SKM-1 (cell line): ENCODE data around the gene GRIK4.

Experiments used
- DNase-seq: peaks from one replicate; lab custom pipeline; 2025; ENCODE audit not compliant: unreplicated experiment; lab: John Stamatoyannopoulos, UW

The GRIK4 gene

DNA sequence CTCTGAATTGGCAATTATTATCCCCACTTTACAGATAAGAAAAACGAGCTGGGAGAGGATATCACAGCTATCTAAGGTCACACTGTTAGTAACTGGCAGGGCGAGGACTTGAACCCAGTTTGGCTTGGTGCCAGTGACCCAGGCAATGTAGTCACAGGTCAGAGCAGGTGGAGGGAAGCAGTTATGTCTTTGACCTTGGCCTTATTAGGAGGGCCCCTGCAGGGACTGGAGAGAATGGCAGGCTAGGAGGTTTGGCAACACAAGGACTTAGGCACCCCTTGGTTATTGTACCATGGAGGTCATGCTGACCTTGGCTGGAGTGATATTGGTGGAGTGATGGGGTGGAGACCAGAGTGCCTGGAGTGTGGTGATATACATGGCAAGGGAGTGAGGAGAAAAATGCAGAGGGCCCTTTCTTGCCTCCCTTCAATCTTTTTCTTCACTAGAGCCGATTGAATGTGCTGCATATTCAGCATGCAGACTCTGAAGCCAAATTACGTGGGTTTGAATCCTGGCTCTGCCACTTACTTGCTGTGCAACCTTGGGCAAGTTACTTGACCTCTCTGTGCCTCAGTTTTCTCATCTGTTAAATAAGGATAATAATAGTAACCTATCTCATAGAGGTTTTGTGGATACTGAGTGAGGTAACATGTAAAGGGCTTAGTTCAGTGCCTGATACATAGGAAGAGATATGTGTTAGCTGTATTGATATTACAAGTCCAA, 419.7 kb downstream of the GRIK4 start:
- DNase-seq, result no peak

DNA sequence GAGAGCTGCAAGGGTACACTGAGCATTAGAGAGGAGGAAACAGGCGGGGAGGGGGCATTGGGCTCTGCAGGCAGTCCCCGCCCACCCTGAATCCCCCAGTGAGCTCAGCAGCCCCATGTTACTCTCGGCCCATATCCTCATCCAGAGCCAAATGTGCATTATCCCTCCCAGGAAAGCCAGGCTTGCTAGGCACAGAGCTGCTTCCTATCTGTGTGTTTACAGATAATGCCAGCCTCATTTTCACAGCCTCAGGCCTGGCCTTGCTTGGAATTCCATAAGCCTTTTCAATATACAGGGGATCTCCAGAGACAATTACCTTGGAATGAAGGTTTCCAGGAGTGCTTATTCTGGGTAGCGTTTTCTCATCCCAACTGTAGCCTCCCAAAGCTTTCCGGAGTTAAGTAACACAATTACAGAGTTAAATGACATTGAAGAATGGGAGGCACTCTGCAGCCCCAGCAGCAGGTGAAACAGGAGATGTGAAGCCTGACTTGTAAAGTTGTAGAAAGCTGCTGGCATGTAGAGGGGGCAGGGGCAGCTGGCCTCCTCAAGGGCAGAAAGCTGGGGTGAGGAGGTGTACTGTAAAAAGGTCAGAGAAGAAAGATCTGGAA, 420.9 kb downstream of the GRIK4 start:
- no peak for DNase-seq

DNA sequence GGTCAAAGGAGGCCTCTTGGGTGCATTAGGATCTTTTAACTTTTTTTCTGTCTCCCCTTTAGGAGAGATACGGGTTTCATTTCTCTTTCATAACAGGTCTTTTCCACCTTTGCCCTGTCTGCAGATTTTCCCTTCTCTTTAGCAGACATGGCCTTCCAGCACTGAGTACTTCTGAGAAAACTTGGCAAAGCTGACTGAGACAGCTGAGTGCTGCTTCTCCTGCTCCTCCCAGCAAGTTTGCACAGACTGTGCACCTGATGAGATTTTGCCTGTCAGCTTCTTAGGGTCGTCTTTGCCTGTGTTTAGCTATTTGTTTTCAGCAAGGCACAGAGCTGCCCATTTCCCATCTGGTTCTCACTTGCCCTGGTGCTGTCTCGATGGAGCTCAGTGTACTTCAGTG, 424.8 kb downstream of the GRIK4 start:
- DNase-seq, result no peak

DNA sequence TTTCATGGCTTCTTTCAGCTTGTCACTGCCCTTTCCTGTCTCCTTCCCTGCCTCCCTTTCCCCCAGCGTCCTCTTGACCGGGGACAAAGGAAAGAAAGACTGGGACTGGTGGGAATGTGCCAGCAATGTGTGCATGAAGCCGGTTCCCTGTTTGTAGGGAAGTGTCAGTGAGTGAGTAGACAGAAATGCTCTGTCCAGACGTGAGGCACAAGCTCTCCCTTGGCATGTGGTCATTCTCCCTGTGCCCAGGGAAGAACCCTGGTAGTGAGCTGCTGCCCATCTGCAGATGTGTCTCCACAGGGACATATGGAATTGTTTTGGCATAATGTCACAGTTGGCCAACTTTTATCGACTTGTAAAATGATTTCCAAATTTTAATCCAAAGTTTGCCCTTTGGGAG, 426.0 kb downstream of the GRIK4 start:
- DNase-seq, result no peak

DNA sequence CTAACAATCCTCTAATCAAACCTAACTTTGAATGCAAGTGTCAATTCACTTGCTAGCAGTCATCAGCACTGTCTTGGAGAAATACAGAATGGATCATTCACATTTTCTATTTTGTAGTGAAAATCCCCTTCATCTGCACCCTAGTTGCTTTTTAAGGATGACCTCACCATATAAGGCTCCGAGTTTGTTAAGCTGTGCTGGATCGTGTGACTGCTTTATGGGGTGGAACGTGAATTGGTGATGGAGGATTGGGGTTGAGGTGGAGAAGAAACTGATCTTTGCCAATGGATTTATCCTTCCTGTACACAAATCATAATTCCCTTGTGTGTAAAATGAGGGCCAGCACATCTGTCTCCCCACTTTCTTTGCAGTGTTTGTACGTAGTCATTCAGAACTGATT, 426.7 kb downstream of the GRIK4 start:
- DNase-seq, result no peak

DNA sequence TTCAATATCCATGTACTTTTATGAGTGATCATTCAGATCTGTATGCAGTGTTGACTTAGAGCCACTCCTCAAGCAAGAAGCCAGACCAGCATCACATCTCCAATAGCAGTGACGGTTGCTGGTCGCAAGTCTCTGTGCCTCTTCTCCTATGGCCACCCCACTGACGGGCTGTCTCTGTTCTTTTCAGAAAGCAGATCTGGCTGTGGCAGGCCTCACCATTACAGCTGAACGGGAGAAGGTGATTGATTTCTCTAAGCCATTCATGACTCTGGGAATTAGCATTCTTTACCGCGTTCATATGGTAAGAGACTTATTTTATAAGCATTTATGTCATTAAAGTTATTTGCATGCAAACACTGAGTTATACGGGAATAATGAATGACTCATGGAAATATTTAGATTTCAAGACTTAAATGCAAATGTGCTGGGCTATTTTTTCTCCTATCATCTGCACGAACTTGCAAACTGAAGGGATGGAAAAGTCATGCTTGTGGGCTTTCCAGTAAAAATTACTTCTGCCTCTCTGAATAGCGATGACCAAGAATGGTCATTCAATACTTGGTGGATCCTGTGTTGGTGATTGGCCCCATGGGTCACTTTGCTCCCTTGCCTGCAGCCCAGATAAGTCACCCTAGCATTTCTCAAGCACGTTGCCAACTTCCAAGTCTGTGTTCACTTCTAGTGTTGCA, 428.8 kb downstream of the GRIK4 start:
- no peak for DNase-seq

DNA sequence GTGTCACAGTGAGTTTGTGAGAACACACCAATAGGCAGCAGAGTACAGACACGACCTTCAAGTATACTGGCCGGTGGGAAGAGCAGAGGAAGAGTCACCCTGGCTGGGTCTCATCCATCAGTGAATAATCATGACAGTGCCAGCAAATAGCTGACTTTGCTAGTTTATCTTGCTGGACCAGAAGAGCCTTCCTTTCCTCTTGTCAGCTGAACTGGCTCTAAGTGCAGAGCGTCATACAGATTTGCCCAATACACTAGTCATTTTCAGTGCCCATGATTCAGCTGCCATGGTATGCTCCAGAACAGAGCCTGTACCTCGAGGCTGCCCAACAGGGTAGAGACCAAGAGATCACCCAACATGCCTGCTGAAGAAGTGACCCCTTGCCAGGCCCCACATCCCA, 429.5 kb downstream of the GRIK4 start:
- no peak for DNase-seq

DNA sequence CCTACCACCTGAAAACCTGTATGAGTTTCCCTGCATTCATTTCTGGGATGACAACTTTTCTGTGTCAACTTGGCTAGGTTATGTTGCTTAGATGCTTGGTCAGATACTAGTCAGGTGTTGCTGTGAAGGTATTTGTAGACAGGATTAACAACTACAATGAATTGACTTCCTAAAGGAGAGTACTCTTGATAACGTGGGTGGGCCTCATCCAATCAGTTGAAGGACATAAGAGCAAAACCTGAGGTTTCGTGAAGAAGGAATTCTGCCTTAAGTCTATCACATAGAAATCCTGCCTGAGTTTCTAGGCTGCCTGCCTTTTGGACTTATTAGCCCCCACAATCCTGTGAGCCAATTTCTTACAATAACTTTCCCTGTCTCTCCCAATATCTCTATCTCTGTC, 431.2 kb downstream of the GRIK4 start:
- no peak for DNase-seq

DNA sequence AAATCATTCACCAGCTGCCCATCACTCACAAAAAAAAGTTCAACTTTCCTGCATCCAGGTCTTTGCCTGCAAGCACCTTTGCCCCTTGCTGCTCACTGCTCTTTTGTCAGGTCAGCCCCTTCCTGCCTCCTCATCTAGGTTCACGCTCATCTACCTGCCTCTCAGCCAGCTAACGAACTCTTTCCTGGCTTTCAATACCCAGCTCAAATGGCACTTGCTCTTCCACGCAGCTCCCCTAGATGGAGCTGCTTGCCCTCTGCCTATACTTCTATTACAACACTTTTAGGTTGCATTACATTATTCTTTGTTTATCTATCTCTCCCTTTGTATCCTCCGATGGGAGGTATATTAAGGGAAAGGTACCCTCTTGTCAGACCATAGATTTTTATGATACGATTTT, 433.5 kb downstream of the GRIK4 start:
- no peak for DNase-seq

DNA sequence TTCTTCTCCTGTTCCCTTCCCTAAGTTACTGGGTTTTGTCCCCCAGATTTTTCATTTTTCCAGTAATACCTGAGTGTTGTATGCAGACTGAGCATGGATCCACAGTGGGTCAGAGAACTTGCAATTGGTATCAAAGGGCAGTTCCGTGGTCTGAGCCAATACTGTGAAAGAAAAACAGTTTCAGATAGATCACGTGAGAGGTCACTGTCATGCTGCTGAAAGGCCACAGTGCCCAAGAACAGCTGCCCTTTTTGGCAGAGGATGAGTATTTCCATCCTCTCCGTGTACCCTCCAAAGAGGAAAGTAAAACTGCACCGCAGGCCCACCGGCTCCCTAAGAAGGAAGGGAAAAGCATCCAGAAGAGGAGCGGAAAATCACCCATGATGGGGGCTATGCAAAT, 439.3 kb downstream of the GRIK4 start:
- DNase-seq, result no peak

DNA sequence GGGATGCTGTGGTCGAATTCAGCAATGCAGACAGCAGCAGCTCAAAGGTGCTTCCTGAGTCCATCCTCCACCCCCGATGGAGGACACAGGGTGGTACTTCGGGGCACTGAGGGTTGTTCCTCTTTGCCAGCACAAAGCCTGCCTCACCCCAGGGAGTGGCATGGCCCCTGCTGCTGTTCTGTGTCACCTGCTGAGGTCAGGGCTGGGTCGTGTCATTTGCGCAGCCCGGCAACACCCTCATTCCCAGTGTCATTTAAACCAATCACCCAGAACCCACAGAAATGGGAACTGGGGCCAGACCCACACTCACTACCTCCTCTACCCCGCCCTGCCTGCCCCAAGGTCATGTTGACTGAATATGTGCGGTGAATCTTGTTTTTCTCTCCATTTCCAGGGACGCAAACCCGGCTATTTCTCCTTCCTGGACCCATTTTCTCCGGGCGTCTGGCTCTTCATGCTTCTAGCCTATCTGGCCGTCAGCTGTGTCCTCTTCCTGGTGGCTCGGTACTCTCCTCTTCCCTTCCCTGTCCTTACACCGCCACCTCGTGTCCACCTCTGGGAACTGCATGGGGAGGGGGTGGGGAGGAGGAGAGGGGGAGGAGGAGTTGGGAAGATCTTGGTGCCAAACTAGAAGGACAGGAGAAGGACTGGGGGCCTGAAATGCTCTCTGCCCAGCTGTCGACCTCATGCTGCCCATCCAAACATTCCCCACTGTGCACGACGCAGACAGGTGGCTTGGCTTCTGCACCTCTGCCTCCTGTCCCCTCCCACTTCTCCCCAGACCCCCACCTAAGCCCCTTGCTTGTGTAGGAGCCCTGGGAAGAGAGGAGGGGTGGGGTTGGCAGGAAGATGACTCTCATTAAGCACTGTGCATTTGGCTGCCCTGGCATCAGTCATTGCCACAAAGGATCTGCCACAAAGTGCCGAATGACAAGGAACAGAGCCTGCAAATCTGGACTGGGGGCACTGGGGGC, 441.2 kb downstream of the GRIK4 start:
- DNase-seq, result peak; percentile 48

DNA sequence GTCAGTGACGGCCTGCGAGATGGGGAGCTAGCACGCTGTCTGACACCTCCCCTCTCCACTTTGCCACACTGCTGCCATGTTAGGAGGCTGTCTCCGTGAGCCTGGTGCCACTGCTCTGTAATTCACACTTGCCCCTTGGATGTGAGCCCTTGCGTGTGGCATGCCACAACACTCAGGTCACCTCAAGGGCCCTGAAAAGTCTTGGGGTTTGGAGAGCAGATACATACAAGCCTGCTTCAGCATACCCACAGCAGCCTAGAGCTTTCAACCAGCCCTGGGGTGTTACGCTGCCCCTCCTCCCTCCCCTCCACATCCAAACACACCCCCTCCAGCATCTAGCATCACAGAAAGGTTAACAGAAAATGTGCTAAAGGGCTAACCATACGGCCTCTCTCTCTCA, 442.8 kb downstream of the GRIK4 start:
- DNase-seq, result no peak

DNA sequence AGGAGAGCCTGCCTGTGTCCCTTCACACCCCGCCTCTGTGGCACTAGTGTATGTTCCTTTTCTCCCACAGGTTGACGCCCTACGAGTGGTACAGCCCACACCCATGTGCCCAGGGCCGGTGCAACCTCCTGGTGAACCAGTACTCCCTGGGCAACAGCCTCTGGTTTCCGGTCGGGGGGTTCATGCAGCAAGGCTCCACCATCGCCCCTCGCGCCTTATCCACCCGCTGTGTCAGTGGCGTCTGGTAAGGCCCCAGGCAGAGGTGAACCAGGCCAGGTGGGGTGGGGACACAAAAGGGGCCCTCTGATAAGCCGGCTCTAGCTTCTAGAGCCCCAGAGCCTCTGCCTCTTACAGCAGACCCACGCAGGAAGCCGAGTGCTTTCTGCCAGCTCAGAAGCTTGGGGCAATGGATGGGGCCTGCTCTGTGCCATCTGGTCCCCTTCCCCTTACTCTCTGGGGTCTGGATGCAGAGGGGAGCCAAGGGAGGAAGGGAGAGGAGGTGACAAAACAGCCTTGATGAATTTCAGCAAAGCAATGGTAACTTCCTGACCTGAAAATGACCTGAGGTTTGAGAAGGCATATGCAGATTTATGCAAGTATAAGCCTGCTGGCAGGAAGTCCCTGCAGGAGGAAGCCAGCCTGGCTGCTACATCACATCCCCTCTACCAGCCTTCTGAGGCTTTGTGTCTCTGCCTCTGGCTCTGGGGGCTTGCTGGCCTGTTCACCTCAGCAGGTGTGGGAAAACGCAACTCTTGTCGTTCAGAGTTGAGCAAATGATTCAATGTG, 445.4 kb downstream of the GRIK4 start:
- no peak for DNase-seq

DNA sequence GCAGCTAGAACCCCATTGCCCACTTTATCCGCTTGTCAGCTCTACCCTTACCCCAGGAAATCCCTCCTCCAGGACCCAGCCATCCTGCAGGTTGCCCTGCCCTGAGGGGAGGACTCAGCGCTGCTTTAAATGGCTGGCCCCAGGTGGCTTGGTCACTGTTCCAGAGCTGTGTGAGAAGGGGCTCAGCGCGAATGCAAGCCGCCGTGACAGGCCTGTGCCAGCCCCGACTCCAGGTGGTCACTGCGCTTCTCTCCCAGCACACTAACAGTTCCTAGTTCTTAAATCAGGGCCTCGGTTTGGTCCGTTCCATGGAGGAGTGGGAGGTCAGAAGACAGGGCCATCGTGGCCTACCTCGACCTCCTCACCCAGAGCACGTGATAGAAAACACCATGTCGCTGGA, 446.6 kb downstream of the GRIK4 start:
- DNase-seq, result no peak

DNA sequence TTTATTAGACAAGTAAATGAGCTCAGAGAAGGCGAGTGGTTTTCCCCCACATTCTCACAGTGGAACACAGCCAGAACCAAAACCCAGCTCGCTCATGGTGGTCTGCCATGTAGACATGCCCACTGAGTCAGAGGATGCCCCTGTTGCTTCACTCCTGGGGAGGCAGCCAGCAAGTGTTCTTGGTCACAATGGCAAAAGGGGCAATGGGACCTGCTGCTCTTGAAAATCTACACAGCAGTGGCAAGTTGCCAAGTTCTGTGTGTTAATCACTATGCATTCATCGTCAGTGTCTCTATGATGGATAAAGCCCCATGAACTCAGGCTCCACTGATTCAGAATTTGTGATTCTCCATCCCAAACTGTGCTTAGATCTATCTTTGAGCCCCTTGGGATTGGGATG, 447.6 kb downstream of the GRIK4 start:
- no peak for DNase-seq

DNA sequence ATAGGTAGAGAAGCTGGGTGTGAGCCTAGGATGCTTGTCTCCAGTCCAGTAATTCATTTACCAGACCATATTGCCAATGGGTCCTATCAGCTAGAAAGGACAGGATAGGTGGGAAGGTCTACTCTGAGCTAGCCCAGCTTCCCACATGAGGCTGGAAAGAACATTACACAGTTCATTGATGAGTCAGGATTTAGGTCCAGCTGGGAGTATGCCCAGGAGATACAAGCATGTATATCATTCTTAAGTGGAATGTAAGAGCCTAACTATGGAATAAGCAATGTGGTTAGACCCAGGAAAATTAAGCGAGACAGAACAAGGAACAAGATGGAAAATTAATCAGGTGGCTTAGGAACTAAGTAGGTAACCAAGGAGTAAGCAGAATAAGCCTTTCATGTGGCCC, 453.3 kb downstream of the GRIK4 start:
- no peak for DNase-seq

DNA sequence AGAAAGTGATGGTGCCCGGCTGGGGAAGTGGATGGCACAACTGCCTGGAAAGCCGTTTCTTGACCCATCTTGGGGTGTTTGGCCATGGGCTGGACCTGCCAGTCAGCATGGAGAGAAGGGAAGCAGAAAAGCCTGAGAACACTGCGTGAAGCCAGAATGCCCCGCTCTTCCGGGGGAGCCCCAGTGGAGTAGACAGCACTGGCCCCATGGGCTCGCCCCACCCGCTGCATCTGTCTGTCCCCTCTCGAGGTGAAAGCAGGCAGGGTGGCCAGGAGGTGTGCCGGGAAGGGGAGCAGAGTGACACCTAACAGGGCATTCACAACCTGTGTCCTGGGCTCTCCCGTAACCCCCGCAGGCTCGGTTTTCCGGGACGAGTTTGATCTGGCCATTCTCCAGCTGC, 455.3 kb downstream of the GRIK4 start:
- no peak for DNase-seq

DNA sequence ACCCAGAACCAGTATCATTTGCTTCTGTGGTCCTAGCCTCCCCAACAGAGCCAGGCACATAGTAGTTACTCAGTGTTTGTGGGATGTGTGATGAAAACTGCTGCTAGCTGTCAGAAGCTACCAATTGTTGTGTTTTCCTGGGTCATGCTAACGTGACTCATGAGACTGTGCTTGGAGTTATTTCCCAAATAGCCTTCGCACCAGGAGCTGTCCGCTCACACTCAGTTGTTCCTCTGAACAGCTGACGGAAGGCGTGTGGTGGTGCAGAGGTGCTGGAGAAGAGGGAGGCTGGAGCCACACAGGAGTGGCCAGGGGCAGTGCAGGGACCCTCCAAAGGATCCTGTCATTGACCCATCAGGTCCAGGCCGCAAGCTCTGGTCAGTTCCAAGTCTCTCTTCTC, 458.4 kb downstream of the GRIK4 start:
- no peak for DNase-seq

DNA sequence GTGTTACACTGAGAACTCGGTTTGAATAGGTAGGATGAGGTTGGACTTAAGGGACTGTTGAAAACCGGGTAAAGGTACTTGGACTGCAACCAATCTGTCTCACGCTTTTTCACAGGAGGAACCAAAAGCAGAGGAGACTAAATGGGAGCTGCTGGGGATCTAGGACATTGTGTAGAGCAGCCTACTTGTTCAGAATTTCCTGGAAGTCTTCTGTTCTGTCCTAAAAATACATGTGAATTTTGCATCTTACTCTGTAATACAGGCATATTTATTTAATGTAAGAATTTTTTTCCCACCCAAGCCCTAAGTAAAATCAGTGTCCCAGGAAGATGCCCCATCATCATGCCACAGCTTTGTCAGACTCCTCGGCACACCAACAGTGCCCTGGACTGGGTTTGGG, 460.3 kb downstream of the GRIK4 start:
- DNase-seq, result no peak

DNA sequence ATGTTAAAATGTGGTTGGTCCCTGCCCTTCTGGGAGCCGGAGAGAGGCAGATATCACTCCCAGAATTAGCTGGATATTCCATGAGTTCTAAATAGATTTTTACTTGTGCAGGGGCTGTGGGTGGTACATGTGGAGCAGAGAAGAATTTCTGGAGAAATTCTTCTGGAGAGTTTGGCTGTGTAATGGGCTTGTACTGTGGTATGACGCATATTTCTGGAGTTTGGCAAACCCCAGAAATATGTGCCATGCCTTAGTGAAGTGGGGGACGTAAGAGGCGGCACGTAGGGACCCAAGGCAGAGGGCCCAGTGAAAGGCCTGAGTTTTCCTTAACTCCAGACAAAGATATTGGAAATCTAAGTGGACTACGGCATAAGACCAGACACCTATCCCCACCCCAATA, 461.1 kb downstream of the GRIK4 start:
- DNase-seq, result no peak

DNA sequence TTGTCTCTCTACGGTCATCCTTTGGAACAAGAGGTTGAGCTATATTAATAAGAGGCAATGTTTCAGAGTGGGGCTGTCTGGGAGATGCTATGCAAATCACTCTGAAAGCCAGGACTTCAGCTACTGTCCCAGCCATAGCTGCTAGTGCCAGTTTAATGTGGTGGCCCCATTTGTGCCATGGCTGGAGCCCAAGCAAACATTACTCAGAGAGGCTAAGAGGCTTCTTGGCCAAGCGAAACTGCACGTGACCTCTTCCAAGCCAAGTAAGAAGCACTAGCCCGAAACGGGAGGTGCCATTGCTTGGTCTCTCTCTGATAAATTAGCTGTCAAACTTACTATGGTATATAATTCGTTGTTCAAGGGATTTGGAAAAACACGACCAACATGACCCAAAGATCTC, 462.0 kb downstream of the GRIK4 start:
- no peak for DNase-seq
